Nephron (organoid): ENCODE results near the gene WHRN.

Source experiments
- H3K27ac Mint-ChIP-seq, 3 experiments: 2 replicates each; pipeline ENCODE4 v1.8.0; 2020; ENCODE audit warnings: mixed read lengths in 3 of 3, mild to moderate bottlenecking in 2 of 3, moderate library complexity in 1 of 3
- H3K27me3 Mint-ChIP-seq: 2 replicates; pipeline ENCODE4 v1.8.0; 2021; ENCODE audit warnings: low read depth, mild to moderate bottlenecking, moderate library complexity, mixed read lengths
- H3K36me3 Mint-ChIP-seq: 2 replicates; pipeline ENCODE4 v1.8.0; 2020; ENCODE audit warnings: low read depth, mixed read lengths
- H3K4me1 Mint-ChIP-seq: 2 replicates; pipeline ENCODE4 v1.8.0; 2020; ENCODE audit warnings: mixed read lengths
- H3K4me3 Mint-ChIP-seq, 3 experiments: 2 replicates each; pipeline ENCODE4 v1.8.0; 2020; ENCODE audit warnings: mild to moderate bottlenecking in 3 of 3, mixed read lengths in 3 of 3, moderate library complexity in 2 of 3
- H3K9me3 Mint-ChIP-seq: 2 replicates; pipeline ENCODE4 v1.8.0; 2020; ENCODE audit warnings: mixed read lengths
- TF ChIP-seq, protein P1 (sequence below), 3 experiments: fragments of 200-600 bp; sonication (generic); IDR thresholded peaks; one replicate each; pipeline ENCODE4 v1.5.0; 2021; ENCODE audit warnings: antibody characterized with exemption in 3 of 3; ENCODE audit not compliant: unreplicated experiment in 3 of 3

The WHRN gene

DNA sequence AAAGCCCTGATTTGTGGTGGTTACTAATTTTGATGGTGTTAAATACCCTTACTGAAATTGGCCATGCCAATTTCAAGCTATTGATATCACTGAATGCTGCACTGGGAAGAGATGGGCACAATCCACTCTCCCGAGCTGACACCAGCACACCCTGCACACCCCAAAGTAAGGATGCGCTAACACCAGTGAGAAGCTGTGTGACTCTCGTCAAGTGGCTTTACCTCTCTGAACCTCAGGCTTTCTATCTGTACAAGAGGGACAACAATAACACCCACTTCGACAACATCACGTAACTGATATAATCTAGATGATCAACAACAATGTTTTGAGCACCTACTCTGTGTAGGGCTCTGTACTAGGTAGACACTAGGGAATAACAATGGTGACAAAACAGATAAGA, 109.5 kb downstream of the WHRN start:
- Mint-ChIP-seq H3K27ac (peak overlapping the region; percentile 29 to 90 (median 82)), H3K4me1 (peaks cover 46% of the 10 kb centered on the region), H3K27me3 (no peaks in the 10 kb centered on the region), H3K4me3 (peak overlapping the region in 2 of 3 experiments; percentile 30 to 42), H3K36me3 (no peaks in the 10 kb centered on the region), H3K9me3 (no peaks in the 10 kb centered on the region)
- TF ChIP-seq, protein P1, sequence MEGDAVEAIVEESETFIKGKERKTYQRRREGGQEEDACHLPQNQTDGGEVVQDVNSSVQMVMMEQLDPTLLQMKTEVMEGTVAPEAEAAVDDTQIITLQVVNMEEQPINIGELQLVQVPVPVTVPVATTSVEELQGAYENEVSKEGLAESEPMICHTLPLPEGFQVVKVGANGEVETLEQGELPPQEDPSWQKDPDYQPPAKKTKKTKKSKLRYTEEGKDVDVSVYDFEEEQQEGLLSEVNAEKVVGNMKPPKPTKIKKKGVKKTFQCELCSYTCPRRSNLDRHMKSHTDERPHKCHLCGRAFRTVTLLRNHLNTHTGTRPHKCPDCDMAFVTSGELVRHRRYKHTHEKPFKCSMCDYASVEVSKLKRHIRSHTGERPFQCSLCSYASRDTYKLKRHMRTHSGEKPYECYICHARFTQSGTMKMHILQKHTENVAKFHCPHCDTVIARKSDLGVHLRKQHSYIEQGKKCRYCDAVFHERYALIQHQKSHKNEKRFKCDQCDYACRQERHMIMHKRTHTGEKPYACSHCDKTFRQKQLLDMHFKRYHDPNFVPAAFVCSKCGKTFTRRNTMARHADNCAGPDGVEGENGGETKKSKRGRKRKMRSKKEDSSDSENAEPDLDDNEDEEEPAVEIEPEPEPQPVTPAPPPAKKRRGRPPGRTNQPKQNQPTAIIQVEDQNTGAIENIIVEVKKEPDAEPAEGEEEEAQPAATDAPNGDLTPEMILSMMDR (IDR thresholded peaks at IDR 0.05; ENCODE audit: unreplicated experiment in 3 of 3), result no peak

DNA sequence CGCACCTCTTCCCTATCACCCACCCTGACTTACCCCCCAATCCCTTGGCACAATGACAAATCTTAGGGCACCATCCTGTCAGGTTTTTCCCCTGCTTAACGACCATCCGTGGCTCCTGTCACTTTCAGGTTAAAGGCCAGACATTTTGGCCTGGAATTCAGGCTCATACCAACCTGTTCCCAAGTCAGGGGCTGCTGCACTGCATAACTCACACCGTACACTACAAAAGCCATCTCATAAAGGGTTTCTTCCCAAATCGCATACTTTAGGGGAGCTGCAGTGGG, 110.0 kb downstream of the WHRN start:
- no peaks in the 10 kb centered on the region for H3K9me3 Mint-ChIP-seq

DNA sequence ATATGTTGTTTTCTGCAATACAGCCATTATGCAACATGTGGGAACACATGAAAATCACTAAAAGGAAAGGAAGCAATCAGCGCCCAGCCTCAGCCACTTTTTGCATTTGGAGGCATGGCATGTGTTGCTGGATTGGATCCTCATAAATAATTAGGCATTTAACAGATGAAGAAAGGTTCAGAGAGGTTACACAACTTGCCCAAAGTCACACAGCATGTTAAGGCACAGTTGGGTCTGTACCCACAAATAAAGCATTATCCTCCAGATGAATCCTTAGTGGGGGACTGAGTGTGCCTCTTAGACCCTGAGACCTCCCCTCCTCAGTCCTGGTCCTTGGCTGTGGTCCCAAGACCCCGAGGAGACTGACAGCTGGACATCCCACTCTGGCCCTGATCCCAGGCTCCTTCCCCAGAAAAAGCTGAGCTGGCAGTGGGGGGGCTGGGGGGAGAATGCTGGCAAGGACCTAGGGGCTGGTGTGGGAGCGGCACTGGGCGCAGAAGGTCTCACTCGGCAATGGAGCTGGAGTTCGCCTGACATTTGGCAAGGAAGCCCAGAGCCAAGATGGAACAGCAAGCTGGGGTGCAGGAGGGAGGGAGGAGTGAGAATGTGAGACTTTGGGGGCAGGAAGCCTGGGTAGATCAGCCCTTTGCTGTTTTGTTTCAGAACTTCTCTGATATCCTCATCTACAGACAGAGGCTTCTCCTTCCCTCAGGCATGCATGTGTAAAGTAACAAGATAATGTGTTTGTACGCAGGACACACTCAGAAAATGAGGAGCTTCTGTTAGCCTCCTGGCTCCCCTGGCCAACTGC, 110.5 kb downstream of the WHRN start:
- Mint-ChIP-seq H3K9me3 (no peaks in the 10 kb centered on the region), H3K4me1 (peaks cover 53% of the 10 kb centered on the region), H3K27me3 (no peaks in the 10 kb centered on the region), H3K4me3 (peak overlapping the region; percentile 13 to 73 (median 63)), H3K36me3 (no peaks in the 10 kb centered on the region), H3K27ac (peak overlapping the region; percentile 82 to 94 (median 90))
- TF ChIP-seq, protein P1 (IDR thresholded peaks at IDR 0.05; ENCODE audit: unreplicated experiment in 3 of 3), result no peak

More for the DNA sequence above, 110.0 kb downstream of the WHRN start:
- Mint-ChIP-seq H3K4me1 (peaks cover 51% of the 10 kb centered on the region), H3K4me3 (peak overlapping the region; percentile 13 to 73 (median 62)), H3K36me3 (no peaks in the 10 kb centered on the region), H3K27me3 (no peaks in the 10 kb centered on the region), H3K27ac (peak overlapping the region; percentile 82 to 94 (median 90))
- TF ChIP-seq, protein P1 (IDR thresholded peaks at IDR 0.05; ENCODE audit: unreplicated experiment in 3 of 3), result no peak

DNA sequence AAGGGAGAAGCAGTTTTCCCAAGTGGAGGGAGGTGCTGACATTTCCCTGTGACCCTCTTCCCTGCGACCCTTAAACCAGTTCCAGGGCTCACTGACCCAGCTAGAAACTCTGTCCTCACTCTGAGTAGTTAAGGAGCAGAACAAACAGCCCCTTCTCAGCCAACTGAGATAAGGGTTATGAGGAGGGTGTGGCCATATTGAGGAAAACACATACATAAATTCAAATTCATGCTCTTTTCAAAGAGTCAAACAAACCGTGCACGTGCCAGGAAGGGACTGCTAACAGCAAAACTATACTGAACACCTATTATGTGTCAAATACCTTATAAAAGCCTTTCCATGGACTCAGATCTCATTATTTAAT, 112.5 kb downstream of the WHRN start:
- peak overlapping the region in 2 of 3 experiments; percentile 28 to 66 for H3K4me3 Mint-ChIP-seq
- TF ChIP-seq, protein P1 (IDR thresholded peaks at IDR 0.05; ENCODE audit: unreplicated experiment in 3 of 3), result no peak
- no peaks in the 10 kb centered on the region for H3K36me3 Mint-ChIP-seq
- H3K4me1 Mint-ChIP-seq, result peaks cover 64% of the 10 kb centered on the region
- H3K27ac Mint-ChIP-seq, result peak overlapping the region; percentile 68 to 91 (median 88)
- no peaks in the 10 kb centered on the region for H3K9me3 Mint-ChIP-seq
- no peaks in the 10 kb centered on the region for H3K27me3 Mint-ChIP-seq

DNA sequence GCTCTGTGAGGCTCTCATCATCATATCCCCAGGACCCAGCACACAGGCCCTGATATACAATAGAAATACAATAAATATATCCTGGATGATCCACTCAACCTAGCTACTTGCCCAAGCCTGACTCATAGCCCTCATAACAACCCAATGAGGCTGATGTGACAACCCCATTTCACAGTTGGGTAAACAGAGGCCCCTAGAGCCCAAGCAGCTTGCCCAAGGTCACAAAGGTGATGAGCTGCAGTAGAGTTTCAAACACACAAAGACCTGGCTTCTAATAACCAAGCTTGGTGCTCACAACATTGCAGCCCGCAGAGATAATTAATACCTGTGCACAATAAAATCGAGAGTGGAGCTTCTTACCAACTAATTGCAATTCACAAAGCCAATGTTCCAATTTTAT, 114.3 kb downstream of the WHRN start:
- peak overlapping the region in 2 of 3 experiments; percentile 40 to 57 for H3K4me3 Mint-ChIP-seq
- H3K4me1 Mint-ChIP-seq, result peaks cover 66% of the 10 kb centered on the region
- H3K36me3 Mint-ChIP-seq, result no peaks in the 10 kb centered on the region
- H3K9me3 Mint-ChIP-seq, result no peaks in the 10 kb centered on the region
- H3K27ac Mint-ChIP-seq, result peak overlapping the region; percentile 74 to 96 (median 80)
- H3K27me3 Mint-ChIP-seq, result peaks cover 6% of the 10 kb centered on the region
- TF ChIP-seq, protein P1 (IDR thresholded peaks at IDR 0.05; ENCODE audit: unreplicated experiment in 3 of 3), result no peak
